Measurements from ENCODE around the gene ZNF862. TPM values are rescaled to one million over a fixed set of nuclear protein-coding genes. Genes with fewer than 3 reads are reported as not detected.

Gene ZNF862
- total RNA-seq, 1 experiment from 2014 or later = 3.6 TPM

DNA sequence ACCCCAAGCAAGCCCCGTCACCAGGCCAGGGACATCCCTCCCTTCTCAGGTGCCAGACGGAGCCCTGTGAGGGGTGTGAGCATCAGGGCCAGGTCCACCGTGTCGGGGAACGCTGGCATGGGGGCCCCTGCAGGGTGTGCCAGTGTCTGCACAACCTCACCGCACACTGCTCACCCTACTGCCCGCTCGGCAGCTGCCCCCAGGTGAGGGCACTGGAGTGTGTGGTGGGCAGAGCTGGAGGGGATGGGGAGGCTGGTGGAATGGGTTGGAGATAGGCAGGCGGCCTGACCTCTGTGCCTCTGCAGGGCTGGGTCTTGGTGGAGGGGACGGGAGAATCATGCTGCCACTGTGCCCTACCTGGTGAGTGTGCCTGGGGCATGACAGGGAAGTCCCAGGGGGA lies 44.9 kb upstream of the ZNF862 start:
- no peak for DNase-seq (ENCODE audit: low spot score)
- CTCF ChIA-PET = interaction anchor here (1.9 kb wide), 1 partner anchor 28 kb away, joined by 5 read pairs; no protein-coding TSS in a partner anchor
- POLR2A ChIA-PET = no interaction called here
- no peak overlapping the region for H3K27ac Mint-ChIP-seq
- H3K36me3 Mint-ChIP-seq = no peaks in the 10 kb centered on the region
- no peak overlapping the region for H3K4me3 Mint-ChIP-seq
- no peak for ATAC-seq
- H3K4me1 Mint-ChIP-seq = peaks cover 7% of the 10 kb centered on the region; the same call in 1 of the 2 replicates
- TF ChIP-seq, protein P1, sequence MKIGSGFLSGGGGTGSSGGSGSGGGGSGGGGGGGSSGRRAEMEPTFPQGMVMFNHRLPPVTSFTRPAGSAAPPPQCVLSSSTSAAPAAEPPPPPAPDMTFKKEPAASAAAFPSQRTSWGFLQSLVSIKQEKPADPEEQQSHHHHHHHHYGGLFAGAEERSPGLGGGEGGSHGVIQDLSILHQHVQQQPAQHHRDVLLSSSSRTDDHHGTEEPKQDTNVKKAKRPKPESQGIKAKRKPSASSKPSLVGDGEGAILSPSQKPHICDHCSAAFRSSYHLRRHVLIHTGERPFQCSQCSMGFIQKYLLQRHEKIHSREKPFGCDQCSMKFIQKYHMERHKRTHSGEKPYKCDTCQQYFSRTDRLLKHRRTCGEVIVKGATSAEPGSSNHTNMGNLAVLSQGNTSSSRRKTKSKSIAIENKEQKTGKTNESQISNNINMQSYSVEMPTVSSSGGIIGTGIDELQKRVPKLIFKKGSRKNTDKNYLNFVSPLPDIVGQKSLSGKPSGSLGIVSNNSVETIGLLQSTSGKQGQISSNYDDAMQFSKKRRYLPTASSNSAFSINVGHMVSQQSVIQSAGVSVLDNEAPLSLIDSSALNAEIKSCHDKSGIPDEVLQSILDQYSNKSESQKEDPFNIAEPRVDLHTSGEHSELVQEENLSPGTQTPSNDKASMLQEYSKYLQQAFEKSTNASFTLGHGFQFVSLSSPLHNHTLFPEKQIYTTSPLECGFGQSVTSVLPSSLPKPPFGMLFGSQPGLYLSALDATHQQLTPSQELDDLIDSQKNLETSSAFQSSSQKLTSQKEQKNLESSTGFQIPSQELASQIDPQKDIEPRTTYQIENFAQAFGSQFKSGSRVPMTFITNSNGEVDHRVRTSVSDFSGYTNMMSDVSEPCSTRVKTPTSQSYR (CRISPR knock-in tag; IDR thresholded peaks at IDR 0.05) = no peak
- H3K27me3 Mint-ChIP-seq (ENCODE audit: low read depth) = peaks cover 39% of the 10 kb centered on the region
- H3K9me3 Mint-ChIP-seq = no peaks in the 10 kb centered on the region

DNA sequence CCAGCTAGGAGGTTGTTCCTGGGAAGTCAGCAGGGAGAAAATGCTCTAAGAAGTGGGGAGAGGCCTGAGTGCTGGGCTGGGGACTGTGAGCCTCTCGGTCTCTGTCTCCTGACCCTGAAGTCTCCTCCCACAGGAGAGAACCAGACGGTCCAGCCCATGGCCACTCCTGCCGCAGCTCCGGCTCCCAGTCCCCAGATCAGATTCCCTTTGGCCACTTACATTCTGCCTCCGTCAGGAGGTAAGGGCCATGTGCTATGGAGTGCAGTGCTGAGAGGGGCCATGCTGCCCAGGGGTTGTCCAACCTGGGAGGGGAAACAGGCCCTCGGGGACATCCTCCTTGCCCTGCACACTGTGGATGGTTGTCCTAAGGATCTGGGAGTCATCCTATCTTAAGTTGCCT lies 43.5 kb upstream of the ZNF862 start:
- DNase-seq (ENCODE audit: low spot score) = no peak
- H3K36me3 Mint-ChIP-seq = no peaks in the 10 kb centered on the region
- no peak overlapping the region for H3K4me3 Mint-ChIP-seq
- no peak for TF ChIP-seq ZNF317 (CRISPR knock-in tag; IDR thresholded peaks at IDR 0.05; ENCODE audit: borderline replicate concordance, low read depth)
- TF ChIP-seq CREM (CRISPR knock-in tag; IDR thresholded peaks at IDR 0.05) = no peak
- TF ChIP-seq GRHL2 (CRISPR knock-in tag; IDR thresholded peaks at IDR 0.05; ENCODE audit: insufficient replicate concordance, severe bottlenecking) = no peak
- TF ChIP-seq ZNF121 (CRISPR knock-in tag; IDR thresholded peaks at IDR 0.05) = no peak
- TF ChIP-seq ZNF671 (CRISPR knock-in tag; IDR thresholded peaks at IDR 0.05) = no peak
- TF ChIP-seq, protein P2, sequence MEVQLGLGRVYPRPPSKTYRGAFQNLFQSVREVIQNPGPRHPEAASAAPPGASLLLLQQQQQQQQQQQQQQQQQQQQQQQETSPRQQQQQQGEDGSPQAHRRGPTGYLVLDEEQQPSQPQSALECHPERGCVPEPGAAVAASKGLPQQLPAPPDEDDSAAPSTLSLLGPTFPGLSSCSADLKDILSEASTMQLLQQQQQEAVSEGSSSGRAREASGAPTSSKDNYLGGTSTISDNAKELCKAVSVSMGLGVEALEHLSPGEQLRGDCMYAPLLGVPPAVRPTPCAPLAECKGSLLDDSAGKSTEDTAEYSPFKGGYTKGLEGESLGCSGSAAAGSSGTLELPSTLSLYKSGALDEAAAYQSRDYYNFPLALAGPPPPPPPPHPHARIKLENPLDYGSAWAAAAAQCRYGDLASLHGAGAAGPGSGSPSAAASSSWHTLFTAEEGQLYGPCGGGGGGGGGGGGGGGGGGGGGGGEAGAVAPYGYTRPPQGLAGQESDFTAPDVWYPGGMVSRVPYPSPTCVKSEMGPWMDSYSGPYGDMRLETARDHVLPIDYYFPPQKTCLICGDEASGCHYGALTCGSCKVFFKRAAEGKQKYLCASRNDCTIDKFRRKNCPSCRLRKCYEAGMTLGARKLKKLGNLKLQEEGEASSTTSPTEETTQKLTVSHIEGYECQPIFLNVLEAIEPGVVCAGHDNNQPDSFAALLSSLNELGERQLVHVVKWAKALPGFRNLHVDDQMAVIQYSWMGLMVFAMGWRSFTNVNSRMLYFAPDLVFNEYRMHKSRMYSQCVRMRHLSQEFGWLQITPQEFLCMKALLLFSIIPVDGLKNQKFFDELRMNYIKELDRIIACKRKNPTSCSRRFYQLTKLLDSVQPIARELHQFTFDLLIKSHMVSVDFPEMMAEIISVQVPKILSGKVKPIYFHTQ (CRISPR knock-in tag; IDR thresholded peaks at IDR 0.05) = no peak
- no peak for ATAC-seq
- no peak overlapping the region for H3K27ac Mint-ChIP-seq
- no peaks in the 10 kb centered on the region for H3K9me3 Mint-ChIP-seq
- POLR2A ChIA-PET = no interaction called here
- H3K27me3 Mint-ChIP-seq (ENCODE audit: low read depth) = peaks cover 25% of the 10 kb centered on the region
- CTCF ChIA-PET = interaction anchor here (0.6 to 1.9 kb wide), 9 partner anchors 10 to 132 kb away, joined by 3 to 5 read pairs (median 4); no protein-coding TSS in a partner anchor
- H3K4me1 Mint-ChIP-seq = peaks cover 5% of the 10 kb centered on the region; the same call in 1 of the 2 replicates

DNA sequence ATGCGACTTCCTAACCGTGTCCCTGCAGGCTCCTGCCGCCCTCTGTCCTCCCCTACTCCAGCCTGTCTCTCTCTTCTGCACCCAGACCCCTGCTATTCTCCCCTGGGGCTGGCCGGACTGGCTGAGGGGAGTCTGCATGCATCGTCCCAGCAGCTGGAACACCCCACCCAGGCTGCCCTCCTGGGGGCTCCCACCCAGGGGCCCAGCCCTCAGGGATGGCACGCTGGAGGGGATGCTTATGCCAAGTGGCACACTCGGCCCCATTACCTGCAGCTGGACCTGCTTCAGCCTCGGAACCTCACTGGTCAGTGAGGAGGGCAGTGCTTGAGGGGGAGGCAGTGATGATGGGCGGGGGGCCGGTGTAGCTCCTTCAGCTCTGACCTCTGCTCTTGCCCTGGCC lies 43.0 kb upstream of the ZNF862 start:
- Mint-ChIP-seq H3K9me3 (no peaks in the 10 kb centered on the region), H3K27me3 (ENCODE audit: low read depth) (peaks cover 20% of the 10 kb centered on the region), H3K4me1 (peaks cover 3% of the 10 kb centered on the region; the same call in 1 of the 2 replicates), H3K27ac (no peak overlapping the region), H3K36me3 (no peaks in the 10 kb centered on the region), H3K4me3 (no peak overlapping the region)
- CTCF ChIA-PET = interaction anchor here (0.7 to 1.9 kb wide), 7 partner anchors 10 to 133 kb away, joined by 3 to 5 read pairs (median 4); no protein-coding TSS in a partner anchor
- no peak for ATAC-seq
- TF ChIP-seq RELA (CRISPR knock-in tag; IDR thresholded peaks at IDR 0.05; ENCODE audit: borderline replicate concordance) (no peak), TEAD1 (CRISPR knock-in tag; IDR thresholded peaks at IDR 0.05) (no peak), JUN (CRISPR knock-in tag; IDR thresholded peaks at IDR 0.05) (no peak)
- TF ChIP-seq, protein P3, sequence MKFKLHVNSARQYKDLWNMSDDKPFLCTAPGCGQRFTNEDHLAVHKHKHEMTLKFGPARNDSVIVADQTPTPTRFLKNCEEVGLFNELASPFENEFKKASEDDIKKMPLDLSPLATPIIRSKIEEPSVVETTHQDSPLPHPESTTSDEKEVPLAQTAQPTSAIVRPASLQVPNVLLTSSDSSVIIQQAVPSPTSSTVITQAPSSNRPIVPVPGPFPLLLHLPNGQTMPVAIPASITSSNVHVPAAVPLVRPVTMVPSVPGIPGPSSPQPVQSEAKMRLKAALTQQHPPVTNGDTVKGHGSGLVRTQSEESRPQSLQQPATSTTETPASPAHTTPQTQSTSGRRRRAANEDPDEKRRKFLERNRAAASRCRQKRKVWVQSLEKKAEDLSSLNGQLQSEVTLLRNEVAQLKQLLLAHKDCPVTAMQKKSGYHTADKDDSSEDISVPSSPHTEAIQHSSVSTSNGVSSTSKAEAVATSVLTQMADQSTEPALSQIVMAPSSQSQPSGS (CRISPR knock-in tag; IDR thresholded peaks at IDR 0.05; ENCODE audit: borderline replicate concordance, low read depth) = no peak
- TF ChIP-seq, protein P4, sequence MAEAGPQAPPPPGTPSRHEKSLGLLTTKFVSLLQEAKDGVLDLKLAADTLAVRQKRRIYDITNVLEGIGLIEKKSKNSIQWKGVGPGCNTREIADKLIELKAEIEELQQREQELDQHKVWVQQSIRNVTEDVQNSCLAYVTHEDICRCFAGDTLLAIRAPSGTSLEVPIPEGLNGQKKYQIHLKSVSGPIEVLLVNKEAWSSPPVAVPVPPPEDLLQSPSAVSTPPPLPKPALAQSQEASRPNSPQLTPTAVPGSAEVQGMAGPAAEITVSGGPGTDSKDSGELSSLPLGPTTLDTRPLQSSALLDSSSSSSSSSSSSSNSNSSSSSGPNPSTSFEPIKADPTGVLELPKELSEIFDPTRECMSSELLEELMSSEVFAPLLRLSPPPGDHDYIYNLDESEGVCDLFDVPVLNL (CRISPR knock-in tag; IDR thresholded peaks at IDR 0.05; ENCODE audit: borderline replicate concordance, low read depth) = no peak
- POLR2A ChIA-PET = no interaction called here
- no peak for DNase-seq (ENCODE audit: low spot score)
